GM19324 (cell line): ENCODE measurements around the gene PHLPP1.

ENCODE experiments used
- ATAC-seq: cut with Tn5 transposase; IDR thresholded peaks from one replicate; pipeline ENCODE4 v1.9.1; 2021; ENCODE audit warnings: mild to moderate bottlenecking, moderate library complexity; ENCODE audit not compliant: unreplicated experiment, low FRiP score

PHLPP1 gene

GRCh38 chr18:62839874-62840713 is 124.8 kb downstream of the PHLPP1 start:
- no peak for ATAC-seq

DNA sequence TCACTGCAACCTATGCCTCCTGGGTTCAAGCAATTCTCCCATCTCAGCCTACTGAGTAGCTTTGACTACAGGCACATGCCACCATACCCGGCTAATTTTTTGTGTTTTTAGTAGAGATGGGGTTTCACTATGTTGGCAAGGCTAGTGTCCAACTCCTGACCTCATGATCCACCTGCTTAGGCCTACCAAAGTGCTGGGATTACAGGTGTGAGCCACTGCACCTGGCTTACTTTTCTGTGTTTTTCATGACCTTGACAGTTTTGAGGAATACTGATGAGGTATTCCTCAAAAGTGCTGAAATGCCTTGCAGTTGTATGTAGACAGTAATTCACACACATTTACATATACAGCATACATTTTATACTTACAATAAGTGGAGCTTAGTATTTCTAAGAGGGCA is 126.1 kb downstream of the PHLPP1 start:
- no peak for ATAC-seq

GRCh38 chr18:62842898-62843297 is 127.6 kb downstream of the PHLPP1 start:
- ATAC-seq = no peak

GRCh38 chr18:62844850-62845643 is 129.7 kb downstream of the PHLPP1 start:
- ATAC-seq = peak; percentile 73

DNA sequence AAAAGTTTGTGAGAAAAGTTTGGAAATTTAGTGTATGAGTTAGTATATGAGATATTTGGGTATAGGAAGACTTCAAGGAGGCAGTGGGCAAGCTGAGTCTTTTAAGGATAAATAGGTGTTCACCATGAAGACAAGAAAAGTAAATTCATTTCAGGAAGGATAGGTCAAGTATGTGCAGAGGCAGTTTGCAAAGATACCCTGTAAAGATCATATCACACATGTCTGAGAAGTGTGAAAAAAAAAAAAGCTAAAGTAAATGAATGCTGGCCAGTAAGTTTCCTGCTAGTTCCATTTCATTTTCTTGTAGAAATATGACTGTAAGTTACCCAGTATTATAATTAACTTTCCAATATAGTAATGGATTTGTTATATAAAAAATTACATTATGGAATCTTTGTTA is 131.0 kb downstream of the PHLPP1 start:
- no peak for ATAC-seq

DNA sequence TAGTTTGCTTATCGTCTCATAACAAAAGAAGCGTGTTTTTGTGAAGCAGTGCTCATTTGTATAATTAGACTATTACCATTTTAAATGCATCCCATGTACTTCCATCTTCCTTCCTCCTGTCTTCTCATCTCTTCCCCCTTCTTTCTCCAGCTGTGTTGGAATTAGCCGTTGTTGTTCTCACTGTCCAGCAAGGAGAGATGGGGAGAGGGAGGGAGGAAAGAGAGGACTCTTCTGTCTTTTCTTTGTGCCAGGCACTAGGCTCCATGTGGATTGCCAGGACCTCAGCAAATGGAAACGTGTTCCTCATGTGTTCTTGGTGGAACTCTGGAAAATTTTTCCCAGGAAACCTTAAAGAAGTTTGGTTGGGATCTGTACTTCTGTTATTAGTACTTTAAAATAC is 131.7 kb downstream of the PHLPP1 start:
- no peak for ATAC-seq

DNA sequence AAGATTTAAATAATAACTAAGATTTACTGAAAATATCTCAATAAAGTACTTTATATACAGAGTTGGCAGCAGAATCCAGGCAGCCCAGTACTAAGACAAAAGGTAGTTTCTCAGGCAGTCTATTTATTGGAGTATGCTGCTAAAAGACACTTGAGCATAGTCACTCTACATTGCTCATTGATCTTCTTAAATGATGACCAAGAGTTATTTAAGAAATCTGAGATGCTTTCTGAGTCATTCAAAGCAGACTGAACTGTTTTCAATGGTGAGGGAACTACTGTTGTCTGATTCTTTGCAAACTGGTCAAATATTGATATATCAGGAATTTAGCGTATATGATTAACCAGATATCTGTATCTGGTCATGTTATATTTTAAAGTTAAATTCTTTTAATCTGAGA is 133.6 kb downstream of the PHLPP1 start:
- no peak for ATAC-seq

GRCh38 chr18:62850619-62851306 is 135.4 kb downstream of the PHLPP1 start:
- ATAC-seq = no peak

GRCh38 chr18:62852851-62853250 is 137.5 kb downstream of the PHLPP1 start:
- no peak for ATAC-seq

- no peak for ATAC-seq
These were observed 141.0 kb downstream of the PHLPP1 start for GRCh38 chr18:62856294-62856693.

DNA sequence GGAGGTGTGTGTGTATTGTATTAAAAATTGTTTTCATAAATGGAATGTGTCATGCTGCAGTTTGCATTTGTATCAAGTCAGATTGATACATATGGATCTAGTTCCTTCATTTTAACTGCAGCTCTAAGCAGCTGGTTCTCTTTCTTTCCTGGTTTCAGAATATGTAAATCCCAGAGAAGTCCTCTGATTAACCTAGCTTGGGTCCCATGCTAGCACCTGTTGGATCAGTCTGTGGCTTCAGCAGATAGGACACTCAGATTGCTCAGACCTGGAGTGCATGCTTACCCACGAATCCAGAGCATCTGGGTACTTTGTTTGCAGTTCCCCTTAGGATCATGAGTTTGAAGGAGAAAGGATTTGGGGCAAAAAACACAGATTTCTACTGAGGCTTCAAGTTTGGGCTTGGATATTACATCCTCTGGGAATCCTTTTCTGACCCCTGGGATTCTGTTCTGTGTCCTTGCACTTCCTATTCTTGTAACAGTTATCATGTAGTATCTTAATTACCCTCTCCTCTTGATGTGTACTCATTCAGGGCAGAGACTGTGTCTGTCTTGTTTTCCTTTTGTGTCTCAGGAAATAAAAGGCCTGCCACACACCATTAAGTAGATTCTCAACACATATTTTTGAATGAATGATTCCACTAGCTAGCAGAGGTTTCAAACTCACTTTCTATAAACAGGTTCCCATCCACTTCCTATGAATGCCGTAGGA is 142.1 kb downstream of the PHLPP1 start:
- ATAC-seq = no peak

- ATAC-seq = no peak
These were observed 144.7 kb downstream of the PHLPP1 start for GRCh38 chr18:62860062-62860461.

GRCh38 chr18:62862466-62862865 is 147.1 kb downstream of the PHLPP1 start:
- ATAC-seq = no peak

DNA sequence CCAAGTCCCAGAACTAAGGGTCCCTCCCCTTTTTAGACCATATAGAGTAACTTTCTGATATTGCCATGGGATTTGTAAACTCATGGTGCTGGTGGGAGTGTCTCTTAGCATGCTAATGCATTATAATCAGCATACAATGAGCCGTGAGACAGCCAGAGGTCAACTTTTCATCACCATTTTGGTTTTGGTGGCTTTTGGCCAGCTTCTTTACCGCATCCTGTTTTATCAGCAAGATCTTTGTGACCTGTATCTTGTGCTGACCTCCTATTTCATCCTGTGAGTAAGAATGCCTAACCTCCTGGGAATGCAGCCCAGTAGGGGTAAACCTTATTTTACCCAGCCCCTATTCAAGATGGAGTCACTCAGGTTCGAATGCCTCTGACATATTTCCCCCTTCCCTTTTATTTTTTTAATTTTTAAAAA is 148.2 kb downstream of the PHLPP1 start:
- no peak for ATAC-seq

DNA sequence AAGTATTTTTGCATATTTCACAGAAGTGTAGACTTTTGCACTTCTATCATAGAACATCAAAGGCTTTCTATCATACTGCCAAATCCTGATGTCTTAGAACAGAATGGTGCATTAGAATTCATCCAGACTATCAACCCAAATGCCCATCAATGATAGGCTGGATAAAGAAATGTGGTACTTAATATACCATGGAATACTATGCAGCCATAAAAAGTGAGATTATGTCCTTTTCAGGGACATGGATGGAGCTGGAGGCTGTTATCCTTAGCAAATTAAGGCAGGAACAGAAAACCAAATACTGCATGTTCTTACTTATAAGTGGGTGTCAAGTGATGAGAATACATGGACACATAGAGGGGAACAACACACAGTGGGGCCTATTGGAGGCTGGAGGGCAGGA is 150.2 kb downstream of the PHLPP1 start:
- no peak for ATAC-seq

GRCh38 chr18:62867534-62867933 is 152.2 kb downstream of the PHLPP1 start:
- ATAC-seq = no peak

DNA sequence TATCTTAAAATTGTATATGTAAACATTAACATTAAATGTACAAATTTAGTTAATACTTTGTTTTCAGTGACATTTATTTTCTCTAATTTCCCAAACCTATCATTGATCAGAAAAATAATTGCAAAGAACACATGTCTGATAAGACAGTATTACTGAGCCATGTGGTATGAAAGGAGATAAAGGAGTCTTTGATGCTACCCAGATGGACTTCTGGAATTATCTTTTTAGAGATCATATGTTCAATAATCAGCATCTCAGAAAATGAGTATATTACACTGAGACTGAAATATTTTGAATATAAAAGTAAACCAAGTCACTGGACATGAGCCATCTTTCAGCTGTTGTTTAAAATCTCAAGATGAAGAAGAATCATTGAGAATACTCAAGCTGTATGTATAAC is 153.3 kb downstream of the PHLPP1 start:
- no peak for ATAC-seq

GRCh38 chr18:62870643-62871042 is 155.3 kb downstream of the PHLPP1 start:
- no peak for ATAC-seq

DNA sequence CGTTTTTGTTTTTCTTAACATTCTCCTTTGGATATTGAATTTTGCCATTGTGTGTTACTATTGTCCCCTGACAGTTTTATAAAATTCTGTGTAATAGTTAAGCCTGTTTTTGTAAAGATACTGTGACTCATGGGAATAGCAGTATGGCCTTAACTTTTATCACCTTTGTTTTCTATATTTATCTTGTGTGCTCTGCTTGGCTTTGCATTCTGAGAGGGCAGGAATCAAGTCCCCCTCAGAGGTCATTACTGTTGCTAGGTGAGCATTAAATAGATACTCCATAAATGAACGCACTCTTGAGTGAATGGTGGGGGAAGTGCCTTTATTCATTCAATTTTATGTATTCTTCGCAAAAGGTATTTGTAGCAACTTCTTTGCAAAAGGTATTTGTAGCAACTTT is 160.0 kb downstream of the PHLPP1 start:
- ATAC-seq = no peak

- no peak for ATAC-seq
These were observed 160.8 kb downstream of the PHLPP1 start for GRCh38 chr18:62876111-62876510.

GRCh38 chr18:62876828-62877227 is 161.5 kb downstream of the PHLPP1 start:
- no peak for ATAC-seq
